Gastrocnemius medialis (tissue), 4 donors: ENCODE results near the gene FAM98C.

Experiments used
- CTCF ChIP-seq, 5 experiments: fragments of 450-650 bp in 3 of 5; fragments of 200-600 bp in 2 of 5; sonication (generic) in 2 of 5; IDR thresholded peaks in 4 of 5; conservative IDR thresholded peaks in 1 of 5; 1 replicate in 4 of 5; 2 replicates in 1 of 5; pipeline ENCODE4 v1.5.1; 2016 to 2019; ENCODE audit warnings: antibody characterized with exemption in 5 of 5, mild to moderate bottlenecking in 3 of 5, moderate library complexity in 3 of 5
- POLR2A ChIP-seq, 2 donors: fragments of 450-650 bp; IDR thresholded peaks; one replicate each; pipeline ENCODE4 v1.6.1; 2017; ENCODE audit warnings: antibody characterized with exemption in 2 of 2, mild to moderate bottlenecking in 2 of 2, moderate library complexity in 2 of 2

GRCh38 chr19:38375748-38376147 lies 27.1 kb upstream of the FAM98C start:
- TF ChIP-seq POLR2A (IDR thresholded peaks at IDR 0.05), result peak; percentile 89 to 92
- TF ChIP-seq CTCF (IDR thresholded peaks at IDR 0.05 in 4 of 5, conservative IDR thresholded peaks at IDR 0.05 in 1 of 5), result no peak
